Measurements from ENCODE around the gene MTFP1. TPM values are rescaled to one million over a fixed set of nuclear protein-coding genes. Genes with fewer than 3 reads are reported as not detected.
A peak's percentile ranks its signal among the peaks of the same experiment; 100 is the strongest.

Gene MTFP1
- total RNA-seq, 6 experiments from 2014 or later = 4.2 to 30.1 (median 9.1) TPM

DNA sequence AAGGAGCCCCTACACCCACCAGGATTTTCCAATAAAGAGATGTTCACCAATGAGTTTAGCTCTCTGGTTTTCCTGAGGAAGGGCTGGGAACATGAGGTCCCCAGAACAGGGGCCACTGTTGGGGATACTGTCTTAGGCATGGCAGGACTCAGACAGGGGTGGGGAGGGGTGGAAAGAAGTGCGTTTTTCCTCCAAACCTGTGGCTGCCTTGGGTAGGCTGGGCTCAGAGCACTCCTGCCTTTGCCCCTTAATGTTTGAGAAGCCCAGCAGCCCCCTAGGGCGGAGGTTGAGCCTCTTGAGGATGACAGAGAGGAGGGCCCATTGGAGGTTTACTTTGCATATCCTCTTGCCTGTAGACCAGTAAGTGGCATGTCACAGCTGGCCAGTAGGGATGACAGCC is 10.6 kb downstream of the MTFP1 start:
- Histone ChIP-seq H3K27me3 (no peaks in the 10 kb centered on the region), H3K27ac (no peak overlapping the region), H3K4me3 (no peak overlapping the region), H3K9me3 (no peaks in the 10 kb centered on the region), H3K4me1 (peaks cover 0 to 14% (median 7%) of the 10 kb centered on the region in 4 donors), H3K36me3 (no peaks in the 10 kb centered on the region)
- intact Hi-C loops (cut with DNase I) = no loop called here
- ATAC-seq = no peak
- TF ChIP-seq, protein P1, sequence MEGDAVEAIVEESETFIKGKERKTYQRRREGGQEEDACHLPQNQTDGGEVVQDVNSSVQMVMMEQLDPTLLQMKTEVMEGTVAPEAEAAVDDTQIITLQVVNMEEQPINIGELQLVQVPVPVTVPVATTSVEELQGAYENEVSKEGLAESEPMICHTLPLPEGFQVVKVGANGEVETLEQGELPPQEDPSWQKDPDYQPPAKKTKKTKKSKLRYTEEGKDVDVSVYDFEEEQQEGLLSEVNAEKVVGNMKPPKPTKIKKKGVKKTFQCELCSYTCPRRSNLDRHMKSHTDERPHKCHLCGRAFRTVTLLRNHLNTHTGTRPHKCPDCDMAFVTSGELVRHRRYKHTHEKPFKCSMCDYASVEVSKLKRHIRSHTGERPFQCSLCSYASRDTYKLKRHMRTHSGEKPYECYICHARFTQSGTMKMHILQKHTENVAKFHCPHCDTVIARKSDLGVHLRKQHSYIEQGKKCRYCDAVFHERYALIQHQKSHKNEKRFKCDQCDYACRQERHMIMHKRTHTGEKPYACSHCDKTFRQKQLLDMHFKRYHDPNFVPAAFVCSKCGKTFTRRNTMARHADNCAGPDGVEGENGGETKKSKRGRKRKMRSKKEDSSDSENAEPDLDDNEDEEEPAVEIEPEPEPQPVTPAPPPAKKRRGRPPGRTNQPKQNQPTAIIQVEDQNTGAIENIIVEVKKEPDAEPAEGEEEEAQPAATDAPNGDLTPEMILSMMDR (IDR thresholded peaks at IDR 0.05) = no peak
- no peak for TF ChIP-seq POLR2A (IDR thresholded peaks at IDR 0.05)
- DNase-seq = peak in 1 of 3 donors; percentile 30
- 60% methylated on average over 1 of the region's 2 CpGs for WGBS (ENCODE audit: insufficient coverage, low coverage, low lambda C conversion rate, missing lambda C conversion rate)

DNA sequence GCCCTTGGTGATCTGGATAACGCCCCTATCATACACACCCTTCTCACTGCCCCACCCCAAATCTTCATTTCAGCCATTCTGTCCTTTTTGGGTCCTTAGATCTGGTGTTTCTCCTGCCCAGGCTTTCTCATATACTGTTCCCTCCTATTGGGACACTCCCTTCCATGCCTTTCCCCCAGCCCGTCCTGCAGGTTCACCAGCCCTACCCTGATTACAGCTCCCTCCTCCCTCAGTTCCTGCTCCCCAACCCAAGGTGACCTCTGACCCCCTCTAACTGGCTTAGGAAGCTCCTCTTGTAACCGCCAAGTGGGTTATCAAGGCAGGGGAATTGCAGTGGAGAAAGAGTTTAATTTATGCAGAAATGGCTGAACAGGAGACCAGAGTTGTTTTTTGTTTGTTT is 13.0 kb downstream of the MTFP1 start:
- Histone ChIP-seq H3K27me3 (no peaks in the 10 kb centered on the region), H3K4me3 (no peak overlapping the region), H3K9me3 (no peaks in the 10 kb centered on the region), H3K27ac (no peak overlapping the region), H3K4me1 (peaks cover 0 to 3% (median 0%) of the 10 kb centered on the region in 4 donors), H3K36me3 (no peaks in the 10 kb centered on the region)
- WGBS (ENCODE audit: insufficient coverage, low coverage, low lambda C conversion rate, missing lambda C conversion rate) = 78% methylated on average over 3 of the region's 3 CpGs
- intact Hi-C loops (cut with DNase I) = no loop called here
- peak in 1 of 3 donors; percentile 7 for DNase-seq
- TF ChIP-seq, protein P1 (IDR thresholded peaks at IDR 0.05) = no peak
- TF ChIP-seq POLR2A (IDR thresholded peaks at IDR 0.05) = no peak
- no peak for ATAC-seq

DNA sequence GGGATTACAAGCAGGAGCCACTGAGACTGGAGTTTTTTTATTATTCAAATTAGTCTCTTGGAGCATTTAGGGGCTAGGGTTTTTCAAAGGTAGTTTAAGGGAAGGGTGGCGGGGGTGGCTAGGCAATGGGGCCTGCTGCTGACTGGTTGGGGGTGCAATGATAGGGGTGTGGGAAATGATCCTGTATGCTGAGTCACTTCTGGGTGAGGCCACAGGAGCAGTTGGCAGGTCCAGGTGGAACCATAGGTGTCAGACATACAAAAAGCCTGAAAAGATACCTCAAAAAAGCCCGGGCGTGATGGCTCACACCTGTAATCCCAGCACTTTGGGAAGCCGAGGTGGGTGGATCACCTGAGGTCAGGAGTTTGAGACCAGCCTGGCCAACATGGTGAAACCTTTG is 13.7 kb downstream of the MTFP1 start:
- Histone ChIP-seq H3K9me3 (no peaks in the 10 kb centered on the region), H3K4me1 (peaks cover 0 to 3% (median 0%) of the 10 kb centered on the region in 4 donors), H3K27me3 (no peaks in the 10 kb centered on the region), H3K27ac (no peak overlapping the region), H3K4me3 (no peak overlapping the region), H3K36me3 (no peaks in the 10 kb centered on the region)
- ATAC-seq (no peak), DNase-seq (peak in 1 of 3 donors; percentile 16)
- WGBS (ENCODE audit: insufficient coverage, low coverage, low lambda C conversion rate, missing lambda C conversion rate) = 88% methylated on average over 4 of the region's 4 CpGs
- intact Hi-C loops (cut with DNase I) = no loop called here
- TF ChIP-seq, protein P1 (IDR thresholded peaks at IDR 0.05) = no peak
- no peak for TF ChIP-seq POLR2A (IDR thresholded peaks at IDR 0.05)

DNA sequence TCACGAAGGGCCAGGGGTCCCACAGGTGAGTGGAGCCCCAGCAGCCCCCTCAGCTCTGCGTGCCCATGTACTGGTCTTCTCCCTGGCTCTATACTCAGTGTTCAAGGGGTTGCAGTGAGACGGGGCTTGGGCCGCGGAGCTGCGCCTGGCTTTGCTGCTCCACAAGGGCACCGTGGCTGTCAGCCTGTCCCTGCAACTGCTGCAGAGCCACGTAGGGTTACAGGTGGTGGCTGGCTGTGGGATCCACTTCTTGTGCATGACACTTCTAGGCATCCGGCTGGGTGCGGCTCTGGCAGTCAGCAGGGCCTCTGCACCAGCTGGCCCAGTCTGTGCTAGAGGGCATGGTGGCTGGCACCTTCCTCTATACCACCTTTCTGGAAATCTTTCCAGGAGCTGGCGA is 14.3 kb downstream of the MTFP1 start:
- TF ChIP-seq, protein P1 (IDR thresholded peaks at IDR 0.05) = no peak
- TF ChIP-seq POLR2A (IDR thresholded peaks at IDR 0.05) = no peak
- Histone ChIP-seq H3K27ac (no peak overlapping the region), H3K9me3 (no peaks in the 10 kb centered on the region), H3K36me3 (no peaks in the 10 kb centered on the region), H3K27me3 (no peaks in the 10 kb centered on the region), H3K4me3 (no peak overlapping the region), H3K4me1 (peaks cover 0 to 3% (median 0%) of the 10 kb centered on the region in 4 donors)
- 100% methylated on average over 1 of the region's 11 CpGs for WGBS (ENCODE audit: insufficient coverage, low coverage, low lambda C conversion rate, missing lambda C conversion rate)
- DNase-seq = peak in 1 of 3 donors; percentile 47
- intact Hi-C loops (cut with DNase I) = no loop called here
- ATAC-seq = no peak

DNA sequence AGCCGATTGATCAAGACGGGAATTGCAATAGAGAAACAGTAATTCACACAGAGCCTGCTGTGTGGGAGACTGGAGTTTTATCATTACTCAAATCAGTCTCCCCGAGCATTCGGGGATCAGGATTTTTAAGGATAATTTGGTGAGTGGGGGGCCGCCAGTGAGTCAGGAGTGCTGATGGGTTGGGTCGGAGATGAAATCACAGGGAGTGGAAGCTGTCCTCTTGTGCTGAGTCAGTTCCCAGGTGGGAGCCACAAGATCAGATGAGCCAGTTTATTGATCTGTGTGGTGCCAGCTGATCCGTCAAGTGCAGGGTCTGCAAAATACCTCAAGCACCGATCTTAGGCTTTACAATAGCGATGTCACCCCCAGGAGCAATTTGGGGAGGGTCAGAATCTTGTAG is 15.5 kb downstream of the MTFP1 start:
- no peaks in the 10 kb centered on the region for H3K27me3 ChIP-seq
- no peak overlapping the region for H3K4me3 ChIP-seq
- peak in 1 of 3 donors; percentile 6 for DNase-seq
- H3K27ac ChIP-seq = no peak overlapping the region
- TF ChIP-seq POLR2A (IDR thresholded peaks at IDR 0.05) = no peak
- TF ChIP-seq, protein P1 (IDR thresholded peaks at IDR 0.05) = no peak
- no peaks in the 10 kb centered on the region for H3K36me3 ChIP-seq
- peaks cover 0 to 12% (median 0%) of the 10 kb centered on the region in 4 donors for H3K4me1 ChIP-seq
- no peaks in the 10 kb centered on the region for H3K9me3 ChIP-seq
- ATAC-seq = no peak
- intact Hi-C loops (cut with DNase I) = no loop called here
- WGBS (ENCODE audit: insufficient coverage, low coverage, low lambda C conversion rate, missing lambda C conversion rate) = 40% methylated on average over 1 of the region's 9 CpGs
